Left lobe of liver (tissue), 2 donors: Measurements from ENCODE around the gene RSPH9. TPM values are rescaled to one million over a fixed set of nuclear protein-coding genes. Genes with fewer than 3 reads are reported as not detected.

ENCODE experiments used
- ATAC-seq: fragments of 200-7000 bp; cut with Tn5 transposase; one replicate; pipeline ENCODE4 v1.9.1; 2020; ENCODE audit warnings: mild to moderate bottlenecking, moderate library complexity
- DNase-seq: peaks from one replicate; pipeline ENCODE4 v3.0.0-alpha.2; 2020; ENCODE audit warnings: low spot score
- total RNA-seq: library from RNA; stranded (reverse); gene quantifications from one replicate; pipeline ENCODE4 v1.2.1, GENCODE V29; 2021
- donor health status: DM: no; HTN: no; CAD: no; lungs with moderate emphysema.
- donor health status: DM: no; HTN: yes; CAD: no.

RSPH9 gene
- total RNA-seq, 1 donor from 2014 or later: not detected

- DNase-seq: no peak
- no peak for ATAC-seq
These were observed 62.9 kb downstream of the RSPH9 start for GRCh38 chr6:43707767-43708166.

- ATAC-seq (no peak), DNase-seq (no peak)
These were observed 64.2 kb downstream of the RSPH9 start for GRCh38 chr6:43708860-43709653.

- DNase-seq: no peak
- ATAC-seq: no peak
These were observed 64.9 kb downstream of the RSPH9 start for GRCh38 chr6:43709654-43710303.

- DNase-seq (no peak), ATAC-seq (no peak)
These were observed 65.7 kb downstream of the RSPH9 start for GRCh38 chr6:43710576-43710975.

- DNase-seq: no peak
- no peak for ATAC-seq
These were observed 67.7 kb downstream of the RSPH9 start for GRCh38 chr6:43712579-43712978.

- no peak for ATAC-seq
- DNase-seq: no peak
These were observed 68.9 kb downstream of the RSPH9 start for GRCh38 chr6:43713643-43714310.

GRCh38 chr6:43714311-43715055, 69.6 kb downstream of the RSPH9 start:
- DNase-seq (no peak), ATAC-seq (no peak)

- DNase-seq (no peak), ATAC-seq (no peak)
These were observed 70.4 kb downstream of the RSPH9 start for GRCh38 chr6:43715056-43715788.

GRCh38 chr6:43716099-43716498, 71.3 kb downstream of the RSPH9 start:
- ATAC-seq: no peak
- DNase-seq: no peak

GRCh38 chr6:43717389-43717788, 72.6 kb downstream of the RSPH9 start:
- ATAC-seq (no peak), DNase-seq (no peak)

GRCh38 chr6:43717822-43718221, 73.0 kb downstream of the RSPH9 start:
- DNase-seq (no peak), ATAC-seq (no peak)

- ATAC-seq (no peak), DNase-seq (no peak)
These were observed 73.7 kb downstream of the RSPH9 start for GRCh38 chr6:43718387-43719105.

GRCh38 chr6:43719511-43719910, 74.7 kb downstream of the RSPH9 start:
- ATAC-seq (no peak), DNase-seq (no peak)

GRCh38 chr6:43720999-43721398, 76.2 kb downstream of the RSPH9 start:
- no peak for ATAC-seq

More at GRCh38 chr6:43720999-43721398, 76.2 kb downstream of the RSPH9 start:
- DNase-seq: no peak

Other genes with a start within 250 kb of the RSPH9 start
- 11.9 TPM for gene ABCC10, start 217.5 kb upstream of the RSPH9 start, total RNA-seq
- gene DLK2, start 189.5 kb upstream of the RSPH9 start, total RNA-seq: not detected
- 14.0 TPM for gene TJAP1, start 167.5 kb upstream of the RSPH9 start, total RNA-seq
- 0.40 TPM for gene LRRC73, start 134.7 kb upstream of the RSPH9 start, total RNA-seq
- gene YIPF3, start 128.1 kb upstream of the RSPH9 start, total RNA-seq: 67.9 TPM
- gene POLR1C, start 127.9 kb upstream of the RSPH9 start, total RNA-seq: 13.3 TPM
- gene XPO5, start 69.0 kb upstream of the RSPH9 start, total RNA-seq: 14.6 TPM
- gene POLH, start 68.9 kb upstream of the RSPH9 start, total RNA-seq: 7.2 TPM
- 13.7 TPM for gene GTPBP2, start 15.8 kb upstream of the RSPH9 start, total RNA-seq
- gene MAD2L1BP, start 9.2 kb upstream of the RSPH9 start, total RNA-seq: 9.8 TPM
- 26.6 TPM for gene MRPS18A, start 42.8 kb downstream of the RSPH9 start, total RNA-seq
- 135 TPM for gene VEGFA, start 125.2 kb downstream of the RSPH9 start, total RNA-seq